IgD-negative memory B cell (primary cell): ENCODE data around the gene YDJC. TPM values are rescaled to one million over a fixed set of nuclear protein-coding genes. Genes with fewer than 3 reads are reported as not detected.
"Not testable (repeated sequence)": the region's sequence is repeated elsewhere in the genome, so short reads cannot be mapped to it uniquely, and the experiment has no call there.

Experiments
- H3K27ac Mint-ChIP-seq, 3 donors: one replicate each; pipeline ENCODE4 v1.8.0; 2020 to 2022; ENCODE audit warnings: mild to moderate bottlenecking in 3 of 3, mixed read lengths in 3 of 3, moderate library complexity in 1 of 3
- H3K27me3 Mint-ChIP-seq: one replicate; pipeline ENCODE4 v1.8.0; 2021; ENCODE audit warnings: mixed read lengths
- H3K36me3 Mint-ChIP-seq: one replicate; pipeline ENCODE4 v1.8.0; 2020; ENCODE audit warnings: mild to moderate bottlenecking, mixed read lengths
- H3K4me1 Mint-ChIP-seq, 3 donors: one replicate each; pipeline ENCODE4 v1.8.0; 2020 to 2022; ENCODE audit warnings: mixed read lengths in 3 of 3, mild to moderate bottlenecking in 1 of 3
- H3K4me3 Mint-ChIP-seq, 4 donors: one replicate each; pipeline ENCODE4 v1.8.0; 2020 to 2022; ENCODE audit warnings: mild to moderate bottlenecking in 4 of 4, mixed read lengths in 4 of 4, moderate library complexity in 3 of 4
- H3K9me3 Mint-ChIP-seq, 3 donors: one replicate each; pipeline ENCODE4 v1.8.0; 2020 to 2021; ENCODE audit warnings: mixed read lengths in 3 of 3, mild to moderate bottlenecking in 1 of 3
- polyA plus RNA-seq: library from polyadenylated mRNA; unstranded; fragments of 300-500 nt; fragmentation: Illumina TruSeq; gene quantifications from one replicate; pipeline ENCODE4 v1.2.3, GENCODE V29; 2021

Gene YDJC
- polyA plus RNA-seq, 1 donor from 2014 or later = 94.2 TPM

GRCh38 chr22:21631025-21631424 lies 1.2 kb upstream of the YDJC start:
- Mint-ChIP-seq H3K9me3 (peaks cover 0 to 1% (median 0%) of the 10 kb centered on the region in 3 donors), H3K27ac (peak overlapping the region in 1 of 3 donors; percentile 96), H3K4me3 (peak overlapping the region in 2 of 4 donors; percentile 17 to 96), H3K27me3 (no peaks in the 10 kb centered on the region), H3K4me1 (peaks cover 19 to 26% (median 24%) of the 10 kb centered on the region in 3 donors), H3K36me3 (no peaks in the 10 kb centered on the region)

GRCh38 chr22:21628386-21629254 lies 1.2 kb downstream of the YDJC start:
- H3K36me3 Mint-ChIP-seq = no peaks in the 10 kb centered on the region
- H3K4me1 Mint-ChIP-seq = peaks cover 19 to 33% (median 30%) of the 10 kb centered on the region in 3 donors
- peak overlapping the region; percentile 96 to 98 (median 97) for H3K27ac Mint-ChIP-seq
- H3K4me3 Mint-ChIP-seq = peak overlapping the region; percentile 93 to 97 (median 96)
- H3K9me3 Mint-ChIP-seq = peaks cover 0 to 1% (median 0%) of the 10 kb centered on the region in 3 donors
- H3K27me3 Mint-ChIP-seq = no peaks in the 10 kb centered on the region

GRCh38 chr22:21626735-21627469 lies 2.9 kb downstream of the YDJC start:
- peaks cover 16 to 31% (median 29%) of the 10 kb centered on the region in 3 donors for H3K4me1 Mint-ChIP-seq
- H3K36me3 Mint-ChIP-seq = no peaks in the 10 kb centered on the region
- H3K27ac Mint-ChIP-seq = peak overlapping the region in 1 of 3 donors; percentile 89
- no peaks in the 10 kb centered on the region for H3K27me3 Mint-ChIP-seq
- H3K4me3 Mint-ChIP-seq = peak overlapping the region; percentile 38 to 89 (median 78)
- no peaks in the 10 kb centered on the region for H3K9me3 Mint-ChIP-seq

- H3K4me1 Mint-ChIP-seq = peaks cover 16 to 29% (median 26%) of the 10 kb centered on the region in 3 donors
- H3K27ac Mint-ChIP-seq = peak overlapping the region in 2 of 3 donors; percentile 31 to 89
- H3K4me3 Mint-ChIP-seq = peak overlapping the region in 1 of 4 donors; percentile 76
- no peaks in the 10 kb centered on the region for H3K9me3 Mint-ChIP-seq
- H3K36me3 Mint-ChIP-seq = no peaks in the 10 kb centered on the region
- H3K27me3 Mint-ChIP-seq = no peaks in the 10 kb centered on the region
Observed at GRCh38 chr22:21626073-21626734, 3.6 kb downstream of the YDJC start.

GRCh38 chr22:21624880-21625791 lies 4.7 kb downstream of the YDJC start:
- no peaks in the 10 kb centered on the region for H3K27me3 Mint-ChIP-seq
- H3K27ac Mint-ChIP-seq = peak overlapping the region; percentile 32 to 86 (median 73)
- no peaks in the 10 kb centered on the region for H3K9me3 Mint-ChIP-seq
- H3K36me3 Mint-ChIP-seq = no peaks in the 10 kb centered on the region
- peak overlapping the region in 2 of 4 donors; percentile 40 to 63 for H3K4me3 Mint-ChIP-seq
- H3K4me1 Mint-ChIP-seq = peaks cover 14 to 24% (median 19%) of the 10 kb centered on the region in 3 donors

GRCh38 chr22:21624120-21624879 lies 5.5 kb downstream of the YDJC start:
- Mint-ChIP-seq H3K27ac (peak overlapping the region; percentile 32 to 86 (median 73)), H3K36me3 (no peaks in the 10 kb centered on the region), H3K4me1 (peaks cover 16 to 26% (median 17%) of the 10 kb centered on the region in 3 donors), H3K9me3 (no peaks in the 10 kb centered on the region), H3K27me3 (no peaks in the 10 kb centered on the region), H3K4me3 (peak overlapping the region in 2 of 4 donors; percentile 27 to 40)

- H3K4me1 Mint-ChIP-seq = peaks cover 13 to 24% (median 17%) of the 10 kb centered on the region in 3 donors
- H3K36me3 Mint-ChIP-seq = no peaks in the 10 kb centered on the region
- H3K9me3 Mint-ChIP-seq = no peaks in the 10 kb centered on the region
- H3K27ac Mint-ChIP-seq = peak overlapping the region in 1 of 3 donors; percentile 86
- H3K27me3 Mint-ChIP-seq = no peaks in the 10 kb centered on the region
- H3K4me3 Mint-ChIP-seq = no peak overlapping the region
Observed at GRCh38 chr22:21623648-21623970, 6.2 kb downstream of the YDJC start.

GRCh38 chr22:21622919-21623647 lies 6.7 kb downstream of the YDJC start:
- H3K27ac Mint-ChIP-seq = peak overlapping the region in 2 of 3 donors; percentile 76 to 86
- H3K27me3 Mint-ChIP-seq = no peaks in the 10 kb centered on the region
- H3K36me3 Mint-ChIP-seq = no peaks in the 10 kb centered on the region
- peaks cover 10 to 24% (median 14%) of the 10 kb centered on the region in 3 donors for H3K4me1 Mint-ChIP-seq
- H3K9me3 Mint-ChIP-seq = no peaks in the 10 kb centered on the region
- H3K4me3 Mint-ChIP-seq = peak overlapping the region in 1 of 4 donors; percentile 23

DNA sequence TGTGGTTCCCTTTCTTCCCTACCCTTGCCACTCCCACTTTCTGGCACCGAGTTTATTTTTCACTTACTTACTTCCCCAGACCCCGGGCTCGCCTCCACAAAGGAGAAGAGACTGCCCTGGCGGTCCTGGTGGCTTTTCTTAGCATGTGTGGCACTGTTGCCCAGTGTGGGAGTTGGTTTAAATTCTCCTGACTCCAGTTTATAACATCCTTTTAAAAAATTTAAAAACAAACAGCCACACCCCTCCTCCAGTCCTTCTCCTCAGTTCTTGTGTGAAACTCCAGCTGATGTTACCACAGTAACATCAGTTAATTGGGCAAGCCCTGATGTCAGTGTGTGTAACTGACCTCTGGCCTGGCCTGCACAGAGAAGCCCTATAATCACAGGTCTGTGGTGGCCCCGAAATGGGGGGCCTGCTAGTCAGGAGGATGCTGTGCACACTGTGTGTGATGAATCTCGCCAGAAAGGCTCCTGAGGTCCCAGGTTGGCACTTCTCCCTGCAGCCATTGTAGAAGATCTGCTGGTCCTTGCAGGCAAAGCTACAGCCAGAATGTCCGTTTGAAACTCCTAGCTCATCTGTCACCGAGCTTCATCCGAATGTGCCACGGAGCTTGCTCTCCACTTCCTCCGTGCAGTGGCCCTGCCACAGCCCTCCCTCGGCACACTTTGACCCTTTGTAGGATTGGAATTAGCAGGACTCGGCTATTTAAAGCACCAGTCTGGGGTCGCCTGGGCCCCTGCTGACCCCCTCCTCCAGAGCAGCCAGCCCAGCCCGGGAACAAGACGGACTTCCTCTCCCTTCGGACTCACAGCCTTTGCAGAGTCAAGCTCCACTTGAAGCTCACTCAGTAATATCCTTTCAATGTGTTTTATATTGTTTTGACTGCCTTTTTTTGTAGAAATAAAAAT lies 7.6 kb downstream of the YDJC start:
- no peaks in the 10 kb centered on the region for H3K36me3 Mint-ChIP-seq
- no peaks in the 10 kb centered on the region for H3K9me3 Mint-ChIP-seq
- H3K4me3 Mint-ChIP-seq = no peak overlapping the region
- H3K4me1 Mint-ChIP-seq = peaks cover 6 to 19% (median 11%) of the 10 kb centered on the region in 3 donors
- no peaks in the 10 kb centered on the region for H3K27me3 Mint-ChIP-seq
- H3K27ac Mint-ChIP-seq = peak overlapping the region in 2 of 3 donors; percentile 10 to 76

- H3K27ac Mint-ChIP-seq = peak overlapping the region in 2 of 3 donors; percentile 39 to 83
- H3K27me3 Mint-ChIP-seq = no peaks in the 10 kb centered on the region
- no peak overlapping the region for H3K4me3 Mint-ChIP-seq
- H3K9me3 Mint-ChIP-seq = no peaks in the 10 kb centered on the region
- H3K36me3 Mint-ChIP-seq = no peaks in the 10 kb centered on the region
- H3K4me1 Mint-ChIP-seq = peaks cover 6 to 19% (median 13%) of the 10 kb centered on the region in 3 donors
Observed at GRCh38 chr22:21621025-21621424, 8.8 kb downstream of the YDJC start.

DNA sequence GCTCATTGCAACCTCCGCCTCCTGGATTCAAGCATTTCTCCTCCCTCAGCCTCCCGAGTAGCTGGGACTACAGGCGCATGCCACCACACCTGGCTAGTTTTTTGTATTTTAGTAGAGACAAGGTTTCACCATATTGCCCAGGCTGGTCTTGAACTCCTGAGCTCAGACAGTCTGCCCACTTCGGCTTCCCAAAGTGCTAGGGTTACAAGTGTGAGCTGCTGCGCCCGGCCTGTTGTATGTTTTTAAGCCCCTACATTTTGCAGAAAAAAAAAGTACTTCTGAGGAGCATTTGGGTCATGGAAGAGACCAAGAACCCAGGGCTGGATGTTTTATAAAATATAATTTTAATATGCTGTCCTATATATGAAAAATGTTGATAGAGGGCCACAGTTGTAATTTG lies 12.5 kb downstream of the YDJC start:
- peak overlapping the region; percentile 53 to 89 (median 71) for H3K27ac Mint-ChIP-seq
- H3K4me3 Mint-ChIP-seq, H3K36me3 Mint-ChIP-seq, H3K9me3 Mint-ChIP-seq, H3K27me3 Mint-ChIP-seq: not testable (repeated sequence)
- peaks cover 25 to 31% (median 27%) of the 10 kb centered on the region in 3 donors for H3K4me1 Mint-ChIP-seq

- Mint-ChIP-seq H3K4me3 (peak overlapping the region in 3 of 4 donors; percentile 8 to 84 (median 16)), H3K36me3 (peaks cover 3% of the 10 kb centered on the region), H3K27ac (peak overlapping the region in 2 of 3 donors; percentile 7 to 86), H3K9me3 (no peaks in the 10 kb centered on the region), H3K4me1 (peaks cover 26 to 31% (median 30%) of the 10 kb centered on the region in 3 donors), H3K27me3 (no peaks in the 10 kb centered on the region)
Observed at GRCh38 chr22:21615731-21616130, 14.1 kb downstream of the YDJC start.
